ENCODE data around the gene CCDC47. TPM values are rescaled to one million over a fixed set of nuclear protein-coding genes. Genes with fewer than 3 reads are reported as not detected.

The CCDC47 gene
- total and polyA plus RNA-seq, 2 experiments from 2014 or later, result 38.5 to 61.9 TPM

DNA sequence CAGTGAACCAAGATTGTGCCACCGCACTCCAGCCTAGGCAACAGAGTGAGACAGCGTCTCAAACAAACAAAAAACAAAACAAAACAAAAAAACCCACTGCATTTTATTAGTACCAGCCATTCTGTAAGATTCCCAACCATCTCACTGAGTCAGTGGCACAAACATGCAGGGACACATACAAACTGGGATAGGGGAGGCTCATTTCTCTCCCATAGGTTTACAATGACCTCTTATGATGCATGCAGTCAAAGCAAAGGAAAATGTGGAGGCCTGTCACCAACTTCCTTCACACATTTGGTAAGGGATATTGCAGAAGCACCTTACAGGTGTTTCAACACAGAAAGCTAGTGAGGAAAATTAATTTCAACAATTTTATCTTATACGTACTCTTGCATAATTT, 19.4 kb downstream of the CCDC47 start:
- no peak for ATAC-seq
- Histone ChIP-seq H4K20me1 (replicated peaks; ENCODE audit: insufficient read depth) (no peaks in the 10 kb centered on the region), H3K4me2 (no peak overlapping the region), H3K27ac (ENCODE audit: low read depth) (no peak overlapping the region), H3K36me3 (ENCODE audit: insufficient read depth) (peaks cover 63% of the 10 kb centered on the region), H3F3A (replicated peaks; ENCODE audit: low read depth) (peaks cover 9% of the 10 kb centered on the region; the same call in 1 of the 2 replicates), H3K79me2 (replicated peaks; ENCODE audit: insufficient read depth) (no peaks in the 10 kb centered on the region), H3K27me3 (ENCODE audit: insufficient read depth) (no peaks in the 10 kb centered on the region), H3K4me1 (ENCODE audit: insufficient read depth) (no peaks in the 10 kb centered on the region), H3K4me3 (no peak overlapping the region), H2AFZ (no peak overlapping the region), H3K9me2 (ENCODE audit: insufficient read depth) (no peaks in the 10 kb centered on the region)
- peaks cover 75% of the 10 kb centered on the region for H3K36me3 Mint-ChIP-seq (ENCODE audit: low read depth)
- no peak overlapping the region for H3K4me3 Mint-ChIP-seq
- H3K4me1 Mint-ChIP-seq, result no peaks in the 10 kb centered on the region
- no peaks in the 10 kb centered on the region for H3K27me3 Mint-ChIP-seq (ENCODE audit: insufficient read depth, low read depth, poor library complexity)
- H3K9me3 Mint-ChIP-seq, result no peaks in the 10 kb centered on the region
- TF ChIP-seq ZNF331 (CRISPR knock-in tag; IDR thresholded peaks at IDR 0.05; ENCODE audit: low read depth) (no peak), JUNB (IDR thresholded peaks at IDR 0.05; ENCODE audit: unreplicated experiment) (no peak), CREB1 (CRISPR knock-in tag; IDR thresholded peaks at IDR 0.05; ENCODE audit: low read depth) (no peak), ZNF114 (CRISPR knock-in tag; IDR thresholded peaks at IDR 0.05) (no peak), EZH2 (IDR thresholded peaks at IDR 0.05; ENCODE audit: low read depth, unreplicated experiment) (no peak), POLR2AphosphoS5 (IDR thresholded peaks at IDR 0.05; ENCODE audit: low read depth) (no peak), STAT1 (IDR thresholded peaks at IDR 0.05; ENCODE audit: unreplicated experiment) (no peak), EZH2phosphoT487 (IDR thresholded peaks at IDR 0.05; ENCODE audit: unreplicated experiment) (no peak)
- TF ChIP-seq, protein P1, sequence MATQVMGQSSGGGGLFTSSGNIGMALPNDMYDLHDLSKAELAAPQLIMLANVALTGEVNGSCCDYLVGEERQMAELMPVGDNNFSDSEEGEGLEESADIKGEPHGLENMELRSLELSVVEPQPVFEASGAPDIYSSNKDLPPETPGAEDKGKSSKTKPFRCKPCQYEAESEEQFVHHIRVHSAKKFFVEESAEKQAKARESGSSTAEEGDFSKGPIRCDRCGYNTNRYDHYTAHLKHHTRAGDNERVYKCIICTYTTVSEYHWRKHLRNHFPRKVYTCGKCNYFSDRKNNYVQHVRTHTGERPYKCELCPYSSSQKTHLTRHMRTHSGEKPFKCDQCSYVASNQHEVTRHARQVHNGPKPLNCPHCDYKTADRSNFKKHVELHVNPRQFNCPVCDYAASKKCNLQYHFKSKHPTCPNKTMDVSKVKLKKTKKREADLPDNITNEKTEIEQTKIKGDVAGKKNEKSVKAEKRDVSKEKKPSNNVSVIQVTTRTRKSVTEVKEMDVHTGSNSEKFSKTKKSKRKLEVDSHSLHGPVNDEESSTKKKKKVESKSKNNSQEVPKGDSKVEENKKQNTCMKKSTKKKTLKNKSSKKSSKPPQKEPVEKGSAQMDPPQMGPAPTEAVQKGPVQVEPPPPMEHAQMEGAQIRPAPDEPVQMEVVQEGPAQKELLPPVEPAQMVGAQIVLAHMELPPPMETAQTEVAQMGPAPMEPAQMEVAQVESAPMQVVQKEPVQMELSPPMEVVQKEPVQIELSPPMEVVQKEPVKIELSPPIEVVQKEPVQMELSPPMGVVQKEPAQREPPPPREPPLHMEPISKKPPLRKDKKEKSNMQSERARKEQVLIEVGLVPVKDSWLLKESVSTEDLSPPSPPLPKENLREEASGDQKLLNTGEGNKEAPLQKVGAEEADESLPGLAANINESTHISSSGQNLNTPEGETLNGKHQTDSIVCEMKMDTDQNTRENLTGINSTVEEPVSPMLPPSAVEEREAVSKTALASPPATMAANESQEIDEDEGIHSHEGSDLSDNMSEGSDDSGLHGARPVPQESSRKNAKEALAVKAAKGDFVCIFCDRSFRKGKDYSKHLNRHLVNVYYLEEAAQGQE (IDR thresholded peaks at IDR 0.05; ENCODE audit: unreplicated experiment), result no peak
- TF ChIP-seq, protein P2, sequence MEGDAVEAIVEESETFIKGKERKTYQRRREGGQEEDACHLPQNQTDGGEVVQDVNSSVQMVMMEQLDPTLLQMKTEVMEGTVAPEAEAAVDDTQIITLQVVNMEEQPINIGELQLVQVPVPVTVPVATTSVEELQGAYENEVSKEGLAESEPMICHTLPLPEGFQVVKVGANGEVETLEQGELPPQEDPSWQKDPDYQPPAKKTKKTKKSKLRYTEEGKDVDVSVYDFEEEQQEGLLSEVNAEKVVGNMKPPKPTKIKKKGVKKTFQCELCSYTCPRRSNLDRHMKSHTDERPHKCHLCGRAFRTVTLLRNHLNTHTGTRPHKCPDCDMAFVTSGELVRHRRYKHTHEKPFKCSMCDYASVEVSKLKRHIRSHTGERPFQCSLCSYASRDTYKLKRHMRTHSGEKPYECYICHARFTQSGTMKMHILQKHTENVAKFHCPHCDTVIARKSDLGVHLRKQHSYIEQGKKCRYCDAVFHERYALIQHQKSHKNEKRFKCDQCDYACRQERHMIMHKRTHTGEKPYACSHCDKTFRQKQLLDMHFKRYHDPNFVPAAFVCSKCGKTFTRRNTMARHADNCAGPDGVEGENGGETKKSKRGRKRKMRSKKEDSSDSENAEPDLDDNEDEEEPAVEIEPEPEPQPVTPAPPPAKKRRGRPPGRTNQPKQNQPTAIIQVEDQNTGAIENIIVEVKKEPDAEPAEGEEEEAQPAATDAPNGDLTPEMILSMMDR (conservative IDR thresholded peaks at IDR 0.05; ENCODE audit: low read depth in 2 of 2), result no peak
- TF ChIP-seq, protein P3, sequence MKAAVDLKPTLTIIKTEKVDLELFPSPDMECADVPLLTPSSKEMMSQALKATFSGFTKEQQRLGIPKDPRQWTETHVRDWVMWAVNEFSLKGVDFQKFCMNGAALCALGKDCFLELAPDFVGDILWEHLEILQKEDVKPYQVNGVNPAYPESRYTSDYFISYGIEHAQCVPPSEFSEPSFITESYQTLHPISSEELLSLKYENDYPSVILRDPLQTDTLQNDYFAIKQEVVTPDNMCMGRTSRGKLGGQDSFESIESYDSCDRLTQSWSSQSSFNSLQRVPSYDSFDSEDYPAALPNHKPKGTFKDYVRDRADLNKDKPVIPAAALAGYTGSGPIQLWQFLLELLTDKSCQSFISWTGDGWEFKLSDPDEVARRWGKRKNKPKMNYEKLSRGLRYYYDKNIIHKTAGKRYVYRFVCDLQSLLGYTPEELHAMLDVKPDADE (IDR thresholded peaks at IDR 0.05), result no peak
- no peak for DNase-seq (ENCODE audit: low spot score)
- no peak overlapping the region for H3K27ac Mint-ChIP-seq

All from GM23338 (cell line).